Vagina (tissue), 2 donors: ENCODE measurements around the gene KCTD6. TPM values are rescaled to one million over a fixed set of nuclear protein-coding genes. Genes with fewer than 3 reads are reported as not detected.
A peak's percentile ranks its signal among the peaks of the same experiment; 100 is the strongest.

Experiments used
- DNase-seq, 2 donors: peaks; one replicate each; pipeline ENCODE4 v3.0.0-alpha.2; 2017; ENCODE audit errors: extremely low spot score in 2 of 2
- H3K27ac ChIP-seq: fragments of 200-600 bp; sonication (generic); one replicate; pipeline ENCODE4 v1.5.1; 2019
- H3K27me3 ChIP-seq: fragments of 200-600 bp; sonication (generic); one replicate; pipeline ENCODE4 v1.5.1; 2019
- H3K36me3 ChIP-seq, 2 donors: fragments of 200-600 bp; sonication (generic); one replicate each; pipeline ENCODE4 v1.5.1; 2017 to 2019
- H3K4me1 ChIP-seq: fragments of 200-600 bp; sonication (generic); one replicate; pipeline ENCODE4 v1.5.1; 2019
- H3K4me3 ChIP-seq, 2 donors: fragments of 200-600 bp; sonication (generic); 1 replicate in 1 of 2; 2 replicates in 1 of 2; pipeline ENCODE4 v1.5.1; 2016 to 2019
- H3K9me3 ChIP-seq: fragments of 200-600 bp; sonication (generic); one replicate; pipeline ENCODE4 v1.5.1; 2019
- CTCF ChIP-seq, 3 experiments: fragments of 450-650 bp in 2 of 3; fragments of 200-600 bp in 1 of 3; sonication (generic) in 1 of 3; IDR thresholded peaks; one replicate each; pipeline ENCODE4 v1.5.1; 2017 to 2019; ENCODE audit warnings: antibody characterized with exemption in 3 of 3, mild to moderate bottlenecking in 2 of 3, moderate library complexity in 2 of 3
- POLR2A ChIP-seq, 2 donors: fragments of 450-650 bp; IDR thresholded peaks; one replicate each; pipeline ENCODE4 v1.6.1; 2017; ENCODE audit warnings: antibody characterized with exemption in 2 of 2, mild to moderate bottlenecking in 2 of 2, moderate library complexity in 2 of 2
- POLR2AphosphoS5 ChIP-seq, 2 donors: sonication (generic); formaldehyde crosslinking; IDR thresholded peaks; one replicate each; pipeline ENCODE4 v1.9.0; 2017; ENCODE audit warnings: antibody characterized with exemption in 2 of 2, mild to moderate bottlenecking in 2 of 2, low read depth in 1 of 2; ENCODE audit not compliant: insufficient read depth in 1 of 2
- intact Hi-C: fragments of 100-400 bp; cut with DNase I; formaldehyde crosslinking; loops from one replicate; pipeline ENCODE4 v1.15.1; 2023
- total RNA-seq: library from RNA; depleted of rRNA; stranded (reverse); fragments of >200 nt; gene quantifications from one replicate; pipeline ENCODE4 v1.2.3, GENCODE V29; 2016

KCTD6 gene
- total RNA-seq, 1 donor from 2014 or later: 19.6 TPM

- no peak overlapping the region for H3K27ac ChIP-seq
- no peaks in the 10 kb centered on the region for H3K36me3 ChIP-seq
- intact Hi-C loops: no loop called here
- TF ChIP-seq POLR2A (IDR thresholded peaks at IDR 0.05) (no peak), CTCF (IDR thresholded peaks at IDR 0.05) (no peak), POLR2AphosphoS5 (IDR thresholded peaks at IDR 0.05; ENCODE audit: insufficient read depth in 1 of 2, low read depth in 1 of 2) (no peak)
- peak; percentile 37 to 65 for DNase-seq
- no peaks in the 10 kb centered on the region for H3K27me3 ChIP-seq
- peaks cover 28% of the 10 kb centered on the region for H3K4me1 ChIP-seq
- no peak overlapping the region for H3K4me3 ChIP-seq
- H3K9me3 ChIP-seq: no peaks in the 10 kb centered on the region
These were observed 48.4 kb downstream of the KCTD6 start for GRCh38 chr3:58540176-58540858.

GRCh38 chr3:58544541-58544940 lies 52.6 kb downstream of the KCTD6 start:
- no peak overlapping the region for H3K27ac ChIP-seq
- no peaks in the 10 kb centered on the region for H3K36me3 ChIP-seq
- intact Hi-C loops: no loop called here
- no peak overlapping the region for H3K4me3 ChIP-seq
- no peak for DNase-seq
- TF ChIP-seq CTCF (IDR thresholded peaks at IDR 0.05): no peak
- no peaks in the 10 kb centered on the region for H3K9me3 ChIP-seq
- no peaks in the 10 kb centered on the region for H3K27me3 ChIP-seq
- H3K4me1 ChIP-seq: no peaks in the 10 kb centered on the region

- TF ChIP-seq CTCF (IDR thresholded peaks at IDR 0.05): no peak
- no peaks in the 10 kb centered on the region for H3K36me3 ChIP-seq
- intact Hi-C loops: no loop called here
- no peak for DNase-seq
- H3K9me3 ChIP-seq: no peaks in the 10 kb centered on the region
- H3K4me1 ChIP-seq: peaks cover 3% of the 10 kb centered on the region
- H3K4me3 ChIP-seq: no peak overlapping the region
- no peak overlapping the region for H3K27ac ChIP-seq
- no peaks in the 10 kb centered on the region for H3K27me3 ChIP-seq
These were observed 59.8 kb downstream of the KCTD6 start for GRCh38 chr3:58551636-58552180.

Other genes with a start within 250 kb of the KCTD6 start
- gene RPP14, start 185.9 kb upstream of the KCTD6 start, total RNA-seq: 16.9 TPM
- 3.7 TPM for gene HTD2, start 185.6 kb upstream of the KCTD6 start, total RNA-seq
- gene PXK, start 159.2 kb upstream of the KCTD6 start, total RNA-seq: 59.9 TPM
- 76.1 TPM for gene PDHB, start 58.3 kb upstream of the KCTD6 start, total RNA-seq
- 24.8 TPM for gene ACOX2, start 45.1 kb downstream of the KCTD6 start, total RNA-seq
- gene FAM107A, start 85.3 kb downstream of the KCTD6 start, total RNA-seq: 88.6 TPM
- 13.5 TPM for gene FAM3D, start 174.7 kb downstream of the KCTD6 start, total RNA-seq